Common myeloid progenitor, CD34-positive (primary cell): ENCODE measurements around the gene KIAA0232.

Experiments
- CTCF ChIA-PET: fragments of 350-600 bp; sonication (Branson Sonifier 250); formaldehyde crosslinking; loops from one replicate; lab custom pipeline; 2021; ENCODE audit warnings: antibody characterized with exemption; lab: Charles Lee
- POLR2A ChIA-PET: fragments of 350-600 bp; sonication (Branson Sonifier 250); formaldehyde crosslinking; loops from one replicate; lab custom pipeline; 2021; ENCODE audit warnings: antibody characterized with exemption; lab: Charles Lee
- DNase-seq, 3 donors: peaks; one replicate each; pipeline versions ENCODE4 v3.0.0 to v3.0.0-alpha.2; 2013
- H3K27ac ChIP-seq, 2 experiments: 1 replicate in 1 of 2; 2 replicates in 1 of 2; pipeline ENCODE4 v1.7.0; 2013; ENCODE audit warnings: inconsistent platforms in 2 of 2, low read length in 2 of 2, mild to moderate bottlenecking in 2 of 2, low read depth in 1 of 2, moderate library complexity in 1 of 2; ENCODE audit not compliant: severe bottlenecking in 2 of 2, insufficient read depth in 1 of 2, poor library complexity in 1 of 2
- H3K27me3 ChIP-seq, 5 experiments: replicated peaks in 2 of 5; 1 replicate in 3 of 5; 2 replicates in 2 of 5; pipeline versions ENCODE4 v1.6.1 to v1.7.0; 2013; ENCODE audit warnings: low read length in 4 of 5, mild to moderate bottlenecking in 2 of 5, moderate library complexity in 2 of 5, inconsistent platforms in 1 of 5; ENCODE audit not compliant: insufficient read depth in 5 of 5, control insufficient read depth in 4 of 5
- H3K36me3 ChIP-seq, 4 experiments: 1 replicate in 2 of 4; 2 replicates in 2 of 4; pipeline versions ENCODE4 v1.6.1 to v1.7.0; 2013; ENCODE audit warnings: low read length in 3 of 4, control low read depth in 1 of 4, mild to moderate bottlenecking in 1 of 4; ENCODE audit not compliant: control insufficient read depth in 4 of 4, insufficient read depth in 4 of 4
- H3K4me1 ChIP-seq, 4 experiments: 1 replicate in 3 of 4; 2 replicates in 1 of 4; pipeline versions ENCODE4 v1.6.1 to v1.7.1; 2013; ENCODE audit warnings: low read length in 3 of 4, mild to moderate bottlenecking in 3 of 4, control low read depth in 1 of 4, inconsistent platforms in 1 of 4, moderate library complexity in 1 of 4; ENCODE audit not compliant: control insufficient read depth in 4 of 4, insufficient read depth in 4 of 4; ENCODE audit errors: control extremely low read depth in 1 of 4
- H3K4me3 ChIP-seq, 7 experiments: 1 replicate in 4 of 7; 2 replicates in 3 of 7; pipeline versions ENCODE4 v1.5.1 to v1.7.0; 2013; ENCODE audit warnings: mild to moderate bottlenecking in 7 of 7, low read length in 6 of 7, moderate library complexity in 6 of 7, inconsistent platforms in 2 of 7, low read depth in 2 of 7, control low read depth in 1 of 7; ENCODE audit not compliant: insufficient read depth in 4 of 7, control insufficient read depth in 1 of 7; ENCODE audit errors: extremely low read depth in 1 of 7
- H3K9me3 ChIP-seq, 5 experiments: 1 replicate in 4 of 5; 2 replicates in 1 of 5; pipeline versions ENCODE4 v1.6.1 to v1.7.1; 2013; ENCODE audit warnings: low read length in 4 of 5, mild to moderate bottlenecking in 2 of 5, inconsistent platforms in 1 of 5, low read depth in 1 of 5, moderate library complexity in 1 of 5; ENCODE audit not compliant: control insufficient read depth in 4 of 5, insufficient read depth in 2 of 5; ENCODE audit errors: control extremely low read depth in 1 of 5
- WGBS: methylation state at CpG from one replicate; pipeline ENCODE4 v1.1.5; 2013; ENCODE audit not compliant: insufficient coverage; 5-methylcytosine and 5-hydroxymethylcytosine counted together

The KIAA0232 gene

GRCh38 chr4:6898763-6899162 is 116.2 kb downstream of the KIAA0232 start:
- H3K4me3 ChIP-seq: no peak overlapping the region
- H3K36me3 ChIP-seq: no peaks in the 10 kb centered on the region
- no peak overlapping the region for H3K27ac ChIP-seq
- POLR2A ChIA-PET: no interaction called here
- DNase-seq: no peak
- H3K4me1 ChIP-seq: peaks cover 1 to 30% (median 4%) of the 10 kb centered on the region in 4 experiments
- H3K27me3 ChIP-seq: peaks cover 0 to 2% (median 0%) of the 10 kb centered on the region in 5 experiments
- CTCF ChIA-PET: interaction anchor here (1.0 to 2.3 kb wide), 3 partner anchors 12 to 181 kb away, joined by 3 to 13 read pairs (median 3); no protein-coding TSS in a partner anchor
- no peaks in the 10 kb centered on the region for H3K9me3 ChIP-seq
- WGBS: 85% methylated on average over 3 of the region's 3 CpGs

- Histone ChIP-seq H3K27ac (no peak overlapping the region), H3K9me3 (no peaks in the 10 kb centered on the region), H3K27me3 (peaks cover 0 to 2% (median 0%) of the 10 kb centered on the region in 5 experiments), H3K4me1 (peaks cover 0 to 23% (median under 1%) of the 10 kb centered on the region in 4 experiments), H3K4me3 (no peak overlapping the region), H3K36me3 (no peaks in the 10 kb centered on the region)
- no peak for DNase-seq
- ChIA-PET POLR2A (interaction anchor here (0.7 kb wide), 1 partner anchor 165 kb away, joined by 3 read pairs; no protein-coding TSS in a partner anchor), CTCF (interaction anchor here (0.7 to 2.3 kb wide), 2 partner anchors 14 to 17 kb away, joined by 3 to 13 read pairs; no protein-coding TSS in a partner anchor)
- 98% methylated on average over 9 of the region's 10 CpGs for WGBS
Observed at GRCh38 chr4:6900181-6900812, 117.8 kb downstream of the KIAA0232 start.

DNA sequence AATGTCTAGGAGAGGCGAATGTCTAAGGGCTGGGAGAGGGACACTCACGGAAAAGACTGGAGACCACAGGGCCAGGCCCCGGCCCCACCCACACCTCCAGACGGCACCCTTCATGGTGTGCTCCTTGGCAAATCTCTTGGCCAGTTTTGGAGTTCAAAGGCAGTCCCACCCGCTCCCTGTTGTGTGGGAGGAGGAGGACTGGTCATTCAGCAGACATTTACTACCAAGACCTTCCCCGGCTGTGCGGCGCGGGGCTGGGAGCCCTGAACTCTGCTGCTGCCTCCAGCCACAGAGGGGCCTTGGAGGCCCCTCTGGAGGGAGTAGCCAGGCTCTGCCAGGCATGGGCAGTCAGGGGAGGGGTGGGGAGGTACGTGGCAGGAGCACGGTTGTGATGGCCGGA is 118.4 kb downstream of the KIAA0232 start:
- 98% methylated on average over 8 of the region's 12 CpGs for WGBS
- no peak overlapping the region for H3K4me3 ChIP-seq
- no peak for DNase-seq

GRCh38 chr4:6901669-6902317 is 119.3 kb downstream of the KIAA0232 start:
- no peaks in the 10 kb centered on the region for H3K9me3 ChIP-seq
- no peak for DNase-seq
- ChIA-PET POLR2A (no interaction called here), CTCF (interaction anchor here (1.7 kb wide), 1 partner anchor 9 kb away, joined by 4 read pairs; no protein-coding TSS in a partner anchor)
- H3K4me3 ChIP-seq: no peak overlapping the region
- H3K27me3 ChIP-seq: peaks cover 0 to 9% (median 0%) of the 10 kb centered on the region in 5 experiments
- H3K36me3 ChIP-seq: no peaks in the 10 kb centered on the region
- WGBS: 91% methylated on average over 18 of the region's 24 CpGs
- H3K4me1 ChIP-seq: peaks cover 0 to 23% (median under 1%) of the 10 kb centered on the region in 4 experiments
- H3K27ac ChIP-seq: no peak overlapping the region

More for the DNA sequence above, 118.4 kb downstream of the KIAA0232 start:
- Histone ChIP-seq H3K4me1 (peaks cover 0 to 23% (median under 1%) of the 10 kb centered on the region in 4 experiments), H3K27me3 (peaks cover 0 to 4% (median 0%) of the 10 kb centered on the region in 5 experiments), H3K27ac (no peak overlapping the region), H3K36me3 (no peaks in the 10 kb centered on the region), H3K9me3 (no peaks in the 10 kb centered on the region)
- ChIA-PET POLR2A (no interaction called here), CTCF (interaction anchor here (2.3 kb wide), 1 partner anchor 14 kb away, joined by 13 read pairs; no protein-coding TSS in a partner anchor)

DNA sequence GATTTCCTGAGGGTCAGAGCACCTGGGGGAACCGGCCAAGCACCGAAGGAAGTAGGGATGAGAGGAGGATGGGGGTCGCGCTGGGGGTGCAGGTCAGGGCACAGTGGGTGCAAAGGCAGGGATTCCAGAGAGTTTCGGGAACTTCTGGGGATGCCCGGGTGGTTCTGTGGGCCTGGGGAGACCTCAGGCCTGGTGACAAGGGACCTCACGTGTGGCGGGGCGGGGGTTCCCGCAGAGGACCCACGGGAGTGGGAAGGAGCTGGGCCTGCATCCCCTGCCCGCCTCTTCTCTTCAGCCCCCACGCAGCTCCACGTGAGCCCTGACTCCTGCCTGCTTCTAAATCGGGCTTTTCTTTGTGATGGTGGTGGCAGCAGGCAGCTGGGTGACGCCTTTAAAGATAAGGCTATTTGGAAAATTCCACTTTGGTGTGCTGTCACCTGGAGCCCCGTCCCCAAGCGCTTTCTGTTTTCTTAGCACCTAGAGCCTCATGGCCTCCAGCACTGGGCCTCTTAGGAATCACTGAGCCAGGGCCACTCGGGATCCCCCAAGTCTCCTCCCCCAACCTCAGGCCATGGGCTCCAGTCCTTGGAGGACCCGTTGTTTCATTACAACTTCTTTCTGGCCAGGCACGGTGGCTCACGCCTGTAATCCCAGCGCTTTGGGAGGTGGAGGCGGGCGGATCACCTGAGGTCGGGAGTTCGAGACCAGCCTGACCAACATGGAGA is 120.0 kb downstream of the KIAA0232 start:
- Histone ChIP-seq H3K4me3 (no peak overlapping the region), H3K36me3 (no peaks in the 10 kb centered on the region), H3K27me3 (peaks cover 0 to 15% (median 4%) of the 10 kb centered on the region in 5 experiments), H3K9me3 (no peaks in the 10 kb centered on the region), H3K4me1 (peaks cover 0 to 23% (median 4%) of the 10 kb centered on the region in 4 experiments), H3K27ac (no peak overlapping the region)
- CTCF ChIA-PET: interaction anchor here (1.1 to 1.7 kb wide), 2 partner anchors 10 to 16 kb away, joined by 3 to 4 read pairs; no protein-coding TSS in a partner anchor
- 96% methylated on average over 17 of the region's 27 CpGs for WGBS
- POLR2A ChIA-PET: no interaction called here
- DNase-seq: no peak

DNA sequence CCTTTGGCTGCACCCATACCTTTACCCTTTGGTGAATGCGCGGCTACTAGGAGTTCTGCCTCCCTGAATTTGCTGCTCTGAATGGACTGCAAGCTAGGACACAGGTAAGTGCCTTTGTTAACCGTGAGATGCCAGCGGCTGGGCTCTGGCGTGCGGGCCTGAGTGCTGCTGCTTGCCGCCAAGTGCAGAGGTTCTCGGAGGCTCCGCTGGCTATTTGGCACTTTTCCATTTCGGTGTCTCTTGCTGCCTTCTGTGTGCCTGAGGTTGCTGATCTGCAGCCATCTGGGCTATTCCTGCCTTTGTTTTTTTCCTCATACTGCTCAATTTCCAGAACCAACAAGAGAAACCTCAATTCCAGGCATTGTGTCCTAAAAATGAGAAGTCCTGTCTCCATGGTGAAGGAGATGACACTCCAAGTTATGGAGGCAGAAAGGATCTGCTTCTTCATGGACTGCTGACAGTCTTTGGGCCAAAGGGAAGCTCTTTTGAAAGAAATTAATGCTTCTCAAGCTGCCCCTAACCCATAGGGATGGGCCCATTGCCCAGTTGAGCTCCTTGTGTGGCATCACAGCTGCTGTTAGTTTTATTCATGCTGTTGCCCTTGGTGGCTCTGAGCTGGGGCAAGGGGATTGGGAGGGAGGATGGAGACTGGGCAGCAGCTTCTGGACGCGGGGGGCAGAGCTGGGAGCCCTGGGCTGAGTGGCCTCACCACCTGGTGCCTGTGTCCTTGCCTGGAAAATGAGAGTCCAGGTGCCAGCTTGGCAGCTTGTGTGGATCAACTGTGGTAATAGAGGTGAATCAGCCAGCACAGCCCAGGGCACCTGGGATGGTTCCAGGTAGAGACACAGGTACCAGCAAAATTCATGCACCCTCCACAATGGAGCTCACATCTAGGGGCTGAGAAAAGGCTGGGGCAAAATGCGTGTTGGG is 123.3 kb downstream of the KIAA0232 start:
- over 99% methylated on average over 11 of the region's 13 CpGs for WGBS
- CTCF ChIA-PET: interaction anchor here (0.8 to 3.2 kb wide), 4 partner anchors 12 to 82 kb away, joined by 4 to 18 read pairs (median 10); no protein-coding TSS in a partner anchor
- H3K27me3 ChIP-seq: peaks cover 0 to 16% (median 4%) of the 10 kb centered on the region in 5 experiments
- no peak for DNase-seq
- no peak overlapping the region for H3K4me3 ChIP-seq
- H3K9me3 ChIP-seq: no peaks in the 10 kb centered on the region
- H3K36me3 ChIP-seq: no peaks in the 10 kb centered on the region
- H3K27ac ChIP-seq: no peak overlapping the region
- POLR2A ChIA-PET: no interaction called here
- peaks cover 5 to 35% (median 28%) of the 10 kb centered on the region in 4 experiments for H3K4me1 ChIP-seq
